ENCODE measurements around the gene CCNH. TPM values are rescaled to one million over a fixed set of nuclear protein-coding genes. Genes with fewer than 3 reads are reported as not detected.
A peak's percentile ranks its signal among the peaks of the same experiment; 100 is the strongest.

Gene CCNH
- 48.2 and 50.1 TPM in 2 replicates for total RNA-seq (2022)
- percentile 94 among the genes with signal in this experiment for Bru-seq, nascent RNA
- percentile 79 among the genes with signal in this experiment for BruChase-seq, experiment 1, labeled RNA remaining after a 6-hour chase
- percentile 76 among the genes with signal in this experiment for BruChase-seq, experiment 2, labeled RNA remaining after a 2-hour chase
- long read RNA-seq, transcript CCNH-201 (9 exons, 1,378 nt), result major isoform, 60 of 119 reads
- long read RNA-seq, partial matches to known transcripts, result 3 of 119 reads
- long read RNA-seq, other reads (novel, unspliced or antisense), result 53 of 119 reads

- no peak for TF ChIP-seq CTCF (IDR thresholded peaks at IDR 0.05; ENCODE audit: unreplicated experiment)
- Mint-ChIP-seq H3K4me1 (ENCODE audit: low read depth, unreplicated experiment) (peaks cover 26% of the 10 kb centered on the region), H3K27me3 (ENCODE audit: unreplicated experiment) (no peaks in the 10 kb centered on the region), H3K9me3 (ENCODE audit: low read depth, unreplicated experiment) (no peaks in the 10 kb centered on the region), H3K4me3 (ENCODE audit: low read depth, unreplicated experiment) (peak within 1 kb of the TSS; percentile 89), H3K27ac (ENCODE audit: unreplicated experiment) (peak within 1 kb of the TSS; percentile 84), H3K36me3 (ENCODE audit: insufficient read depth, unreplicated experiment) (peaks cover 35% of the 10 kb centered on the region)
- no TSS peak for BruUV-seq (replicated peaks)
- intact Hi-C loops (cut with micrococcal nuclease; ENCODE audit: unreplicated experiment), result no loop called here
- peak; percentile 98 for DNase-seq
- CTCF ChIA-PET, result interaction anchor here (0.6 to 1.2 kb wide), 4 partner anchors 13 to 1311 kb away, joined by 3 to 7 read pairs (median 4); no protein-coding TSS in a partner anchor
Measured at GRCh38 chr5:87412630-87413342, at the start of gene CCNH. Gene CCNH, minus strand, starts transcription at chr5:87412930. Its CDS starts 136 bp downstream, at chr5:87412794.

GRCh38 chr5:87457706-87458105 lies 45.0 kb upstream of the CCNH start:
- peaks cover 5% of the 10 kb centered on the region for H3K9me3 Mint-ChIP-seq (ENCODE audit: low read depth, unreplicated experiment)
- CTCF ChIA-PET, result interaction anchor here (0.6 kb wide), 1 partner anchor 311 kb away, joined by 4 read pairs; no protein-coding TSS in a partner anchor
- H3K4me3 Mint-ChIP-seq (ENCODE audit: low read depth, unreplicated experiment), result no peak overlapping the region
- DNase-seq, result no peak
- no peak overlapping the region for H3K27ac Mint-ChIP-seq (ENCODE audit: unreplicated experiment)
- intact Hi-C loops (cut with micrococcal nuclease; ENCODE audit: unreplicated experiment), result no loop called here
- no TSS peak for BruUV-seq (replicated peaks)
- H3K36me3 Mint-ChIP-seq (ENCODE audit: insufficient read depth, unreplicated experiment), result no peaks in the 10 kb centered on the region
- H3K4me1 Mint-ChIP-seq (ENCODE audit: low read depth, unreplicated experiment), result no peaks in the 10 kb centered on the region
- H3K27me3 Mint-ChIP-seq (ENCODE audit: unreplicated experiment), result no peaks in the 10 kb centered on the region
- no peak for TF ChIP-seq CTCF (IDR thresholded peaks at IDR 0.05; ENCODE audit: unreplicated experiment)

- Mint-ChIP-seq H3K27ac (ENCODE audit: unreplicated experiment) (no peak overlapping the region), H3K9me3 (ENCODE audit: low read depth, unreplicated experiment) (no peaks in the 10 kb centered on the region), H3K4me1 (ENCODE audit: low read depth, unreplicated experiment) (no peaks in the 10 kb centered on the region), H3K36me3 (ENCODE audit: insufficient read depth, unreplicated experiment) (no peaks in the 10 kb centered on the region), H3K27me3 (ENCODE audit: unreplicated experiment) (no peaks in the 10 kb centered on the region), H3K4me3 (ENCODE audit: low read depth, unreplicated experiment) (no peak overlapping the region)
- no TSS peak for BruUV-seq (replicated peaks)
- DNase-seq, result no peak
- no peak for TF ChIP-seq CTCF (IDR thresholded peaks at IDR 0.05; ENCODE audit: unreplicated experiment)
- CTCF ChIA-PET, result no interaction called here
- intact Hi-C loops (cut with micrococcal nuclease; ENCODE audit: unreplicated experiment), result no loop called here
Measured at GRCh38 chr5:87453801-87454200, 41.1 kb upstream of the CCNH start.

- Mint-ChIP-seq H3K9me3 (ENCODE audit: low read depth, unreplicated experiment) (no peaks in the 10 kb centered on the region), H3K4me1 (ENCODE audit: low read depth, unreplicated experiment) (no peaks in the 10 kb centered on the region), H3K4me3 (ENCODE audit: low read depth, unreplicated experiment) (no peak overlapping the region), H3K27ac (ENCODE audit: unreplicated experiment) (no peak overlapping the region), H3K36me3 (ENCODE audit: insufficient read depth, unreplicated experiment) (no peaks in the 10 kb centered on the region), H3K27me3 (ENCODE audit: unreplicated experiment) (no peaks in the 10 kb centered on the region)
- no peak for DNase-seq
- CTCF ChIA-PET, result no interaction called here
- intact Hi-C loops (cut with micrococcal nuclease; ENCODE audit: unreplicated experiment), result no loop called here
- TF ChIP-seq CTCF (IDR thresholded peaks at IDR 0.05; ENCODE audit: unreplicated experiment), result no peak
- BruUV-seq (replicated peaks), result no TSS peak
Measured at GRCh38 chr5:87452837-87453236, 40.1 kb upstream of the CCNH start.

Measured in Calu3 (cell line).